Measurements from ENCODE around the gene MRPL55.

MRPL55 gene

GRCh38 chr1:228058172-228058948, 50.7 kb downstream of the MRPL55 start:
- H3K9me3 Mint-ChIP-seq: no peaks in the 10 kb centered on the region
- peak overlapping the region; percentile 7 to 74 for H3K4me3 Mint-ChIP-seq
- DNase-seq: no peak
- ATAC-seq: no peak
- peaks cover 82% of the 10 kb centered on the region for H3K27me3 Mint-ChIP-seq
- peaks cover 29% of the 10 kb centered on the region for H3K4me1 Mint-ChIP-seq
- H3K27ac Mint-ChIP-seq: no peak overlapping the region

All from stimulated activated naive CD8-positive, alpha-beta T cell treated with anti-CD3 and anti-CD28 coated beads, Interleukin-15, amount 100 ng/mL, for 72 hours (primary cell).